ENCODE measurements around the gene MYOM1. TPM values are rescaled to one million over a fixed set of nuclear protein-coding genes. Genes with fewer than 3 reads are reported as not detected.

The MYOM1 gene
- total and polyA plus RNA-seq, 2 donors (not counting 3 experiments of a cell fraction or from before 2014, with no cell fraction given) = 0.08 TPM; not detected in 1

GRCh38 chr18:3058328-3059191 lies 161.2 kb downstream of the MYOM1 start:
- POLR2A ChIA-PET = no interaction called here
- FAIRE-seq (no peak), DNase-seq (ENCODE audit: low read depth, low spot score) (no peak)
- dilution Hi-C loops (cut with MboI; ENCODE audit: extremely low pct_ligation_motif_present, low sequenced_read_pairs) = no loop called here
- Histone ChIP-seq H3K9me3 (replicated peaks; ENCODE audit: control insufficient read depth, insufficient read depth, low read length) (no peaks in the 10 kb centered on the region), H3K27me3 (ENCODE audit: control insufficient read depth in 2 of 2, insufficient read depth in 2 of 2, low read length in 2 of 2) (no peaks in the 10 kb centered on the region), H3K4me2 (ENCODE audit: insufficient read depth, low read length) (no peak overlapping the region), H4K20me1 (replicated peaks; ENCODE audit: control insufficient read depth, extremely low read depth, insufficient read depth, low read length) (no peaks in the 10 kb centered on the region), H3K9me1 (replicated peaks; ENCODE audit: control insufficient read depth, extremely low read depth, insufficient read depth, low read length) (no peaks in the 10 kb centered on the region), H3K27ac (ENCODE audit: insufficient read depth, low read depth, low read length) (no peak overlapping the region), H3K9ac (replicated peaks; ENCODE audit: extremely low read depth, insufficient read depth, low read length) (no peak overlapping the region), H2AFZ (ENCODE audit: low read depth, low read length) (no peak overlapping the region), H3K36me3 (ENCODE audit: control insufficient read depth in 2 of 2, extremely low read depth in 1 of 2, insufficient read depth in 2 of 2, low read length in 2 of 2) (no peaks in the 10 kb centered on the region), H3K4me1 (ENCODE audit: control insufficient read depth, extremely low read depth, insufficient read depth, low read length) (peaks cover 8% of the 10 kb centered on the region), H3K79me2 (ENCODE audit: control insufficient read depth, insufficient read depth, low read length) (no peaks in the 10 kb centered on the region), H3K4me3 (replicated peaks in 1 of 3; ENCODE audit: insufficient read depth in 1 of 3, low read depth in 1 of 3, low read length in 3 of 3) (no peak overlapping the region)
- intact Hi-C loops (cut with micrococcal nuclease) = no loop called here
- TF ChIP-seq JUN (IDR thresholded peaks at IDR 0.05; ENCODE audit: borderline replicate concordance, insufficient read depth, insufficient read length, low read depth) (no peak), MYC (IDR thresholded peaks at IDR 0.05; ENCODE audit: low read depth, low read length) (no peak), CTCF (IDR thresholded peaks at IDR 0.05; ENCODE audit: extremely low read depth in 1 of 2, insufficient read depth in 1 of 2, low read depth in 1 of 2, low read length in 2 of 2) (no peak), EZH2 (IDR thresholded peaks at IDR 0.05; ENCODE audit: borderline replicate concordance, low read depth, low read length, severe bottlenecking) (no peak)
- CTCF ChIA-PET = interaction anchor here (1.4 kb wide), 1 partner anchor 70 kb away, joined by 5 read pairs; no protein-coding TSS in a partner anchor
- BruUV-seq (replicated peaks) = no TSS peak
